HUES48 (cell line): ENCODE measurements around the gene FGF8.

Experiments
- H3K27ac ChIP-seq: one replicate; pipeline ENCODE4 v1.7.0; 2013; ENCODE audit warnings: low read depth, low read length, inconsistent platforms
- H3K27me3 ChIP-seq: 2 replicates; pipeline ENCODE4 v1.6.1; 2013; ENCODE audit warnings: mild to moderate bottlenecking, low read length; ENCODE audit not compliant: control insufficient read depth, insufficient read depth
- H3K36me3 ChIP-seq: 2 replicates; pipeline ENCODE4 v1.6.1; 2013; ENCODE audit warnings: low read length; ENCODE audit not compliant: control insufficient read depth, insufficient read depth
- H3K4me1 ChIP-seq: 2 replicates; pipeline ENCODE4 v1.6.1; 2013; ENCODE audit warnings: mild to moderate bottlenecking, low read length; ENCODE audit not compliant: control insufficient read depth, insufficient read depth
- H3K4me3 ChIP-seq: 2 replicates; pipeline ENCODE4 v1.5.1; 2013; ENCODE audit warnings: mild to moderate bottlenecking, low read depth, low read length
- H3K9ac ChIP-seq: 2 replicates; pipeline ENCODE4 v1.6.1; 2013; ENCODE audit warnings: mild to moderate bottlenecking, low read depth, low read length, moderate library complexity
- H3K9me3 ChIP-seq: 2 replicates; pipeline ENCODE4 v1.6.1; 2013; ENCODE audit warnings: low read length; ENCODE audit not compliant: control insufficient read depth, insufficient read depth

FGF8 gene

DNA sequence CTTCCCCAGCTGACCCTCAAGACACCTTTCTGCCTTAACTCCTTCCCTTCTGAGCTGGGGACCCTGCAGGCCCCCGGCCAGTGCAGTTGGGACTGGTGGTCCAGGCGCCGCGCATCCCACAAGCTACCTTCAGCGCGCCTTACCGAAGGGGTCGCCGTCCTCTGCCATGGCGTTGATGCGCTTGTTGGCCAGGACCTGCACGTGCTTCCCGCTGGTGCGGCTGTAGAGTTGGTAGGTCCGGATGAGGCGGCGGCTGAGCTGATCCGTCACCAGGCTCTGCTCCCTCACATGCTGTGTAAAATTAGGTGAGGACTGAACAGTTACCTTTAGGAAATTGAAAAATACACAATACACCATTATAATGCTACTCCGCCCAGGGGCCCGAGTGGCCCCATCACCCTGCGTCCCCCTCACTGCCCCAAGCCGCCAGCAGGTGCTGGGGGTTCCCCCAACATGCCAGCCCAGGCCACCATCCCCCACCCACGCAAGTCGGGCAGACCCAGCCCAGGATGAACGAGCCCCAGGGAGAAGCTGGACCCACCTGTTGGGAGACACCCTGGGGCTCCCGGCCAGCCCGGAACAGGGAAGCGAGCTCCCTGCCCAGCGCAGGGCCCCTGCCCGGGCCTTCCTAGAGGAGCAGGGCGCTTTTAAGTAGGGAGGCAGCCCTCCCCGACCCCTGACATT lies 1.2 kb downstream of the FGF8 start:
- no peaks in the 10 kb centered on the region for H3K9me3 ChIP-seq
- no peaks in the 10 kb centered on the region; the same call in 1 of the 2 replicates for H3K36me3 ChIP-seq
- H3K4me1 ChIP-seq: peaks cover 52% of the 10 kb centered on the region
- H3K4me3 ChIP-seq: peak overlapping the region; percentile 42
- peaks cover 70% of the 10 kb centered on the region for H3K27me3 ChIP-seq
- H3K27ac ChIP-seq: no peak overlapping the region
- H3K9ac ChIP-seq: no peak overlapping the region

DNA sequence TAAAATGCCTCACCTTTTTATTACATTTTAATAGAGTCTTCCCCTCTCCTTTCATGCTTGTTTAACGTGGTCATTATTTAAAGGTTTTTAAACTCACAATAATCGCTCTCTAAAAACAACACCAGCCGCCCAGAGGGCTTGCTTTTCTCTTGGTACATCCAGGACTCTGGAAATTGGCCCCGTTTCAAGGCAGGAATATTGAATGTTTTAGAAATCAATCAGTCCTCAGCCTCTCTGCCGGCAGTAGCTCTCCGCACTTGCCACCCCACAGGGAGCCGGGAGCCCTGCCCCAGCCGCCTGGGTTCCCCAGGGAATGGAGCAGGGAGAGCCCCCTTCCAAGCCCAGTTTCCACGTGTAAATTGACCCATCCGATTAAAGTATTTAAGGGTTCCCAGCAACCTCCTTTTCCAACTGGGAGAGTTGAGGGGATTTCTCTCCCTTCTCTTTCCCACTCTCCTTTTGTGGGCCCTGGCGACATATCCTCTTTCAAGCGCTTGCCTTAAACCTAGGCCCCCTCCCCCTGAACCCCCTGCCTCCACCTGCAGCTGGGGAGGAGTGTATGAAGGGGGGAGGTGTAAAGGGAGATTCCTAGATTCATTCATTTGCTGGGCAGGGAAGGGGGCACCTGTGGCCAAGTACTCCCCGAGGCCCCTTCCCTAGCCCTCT lies 1.9 kb downstream of the FGF8 start:
- Histone ChIP-seq H3K4me3 (peak overlapping the region; percentile 42; the same call in 1 of the 2 replicates), H3K4me1 (peaks cover 50% of the 10 kb centered on the region), H3K36me3 (no peaks in the 10 kb centered on the region; the same call in 1 of the 2 replicates), H3K9me3 (no peaks in the 10 kb centered on the region), H3K9ac (no peak overlapping the region), H3K27ac (no peak overlapping the region), H3K27me3 (peaks cover 70% of the 10 kb centered on the region)

DNA sequence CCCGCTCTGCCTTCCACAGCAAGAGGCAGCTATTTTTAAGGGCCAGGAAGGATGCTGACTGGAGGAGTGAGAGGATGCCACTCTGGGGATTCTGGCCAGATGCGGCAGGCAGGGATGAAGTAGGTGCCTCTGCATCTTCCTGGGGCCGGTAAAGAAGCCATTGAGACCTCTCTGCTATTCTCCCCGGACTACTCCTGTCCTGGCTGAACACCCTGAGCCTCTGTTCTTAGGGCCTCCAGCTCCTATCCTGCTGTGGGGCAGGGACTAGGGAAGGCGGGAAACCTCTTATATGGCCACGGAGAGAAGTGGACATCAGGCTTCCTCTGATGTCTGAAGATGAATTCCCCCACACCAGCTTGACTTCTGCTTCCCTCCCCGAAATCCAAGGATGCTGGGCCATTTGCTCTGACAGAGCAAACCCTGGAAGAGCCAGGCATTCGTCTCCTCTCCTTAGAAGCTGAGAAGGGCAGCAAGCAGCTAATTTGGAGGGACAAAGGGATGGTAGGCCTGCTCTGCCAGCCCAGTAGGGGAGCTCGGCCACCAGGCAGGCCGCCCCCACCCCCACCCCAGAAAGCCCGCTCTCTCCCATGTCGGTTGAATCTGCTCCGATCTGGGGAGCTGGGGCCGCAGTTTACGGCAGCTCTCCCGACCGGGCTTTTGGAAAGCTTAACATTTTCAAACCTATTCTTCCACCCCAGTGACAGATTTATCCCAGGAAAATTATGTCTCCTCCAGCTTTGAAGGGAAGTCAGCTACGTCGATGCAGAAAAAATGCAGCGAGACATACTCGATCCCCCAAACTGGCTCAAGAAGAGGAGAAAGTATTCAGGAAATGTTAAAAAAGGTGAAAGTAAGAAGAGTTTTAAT lies 2.8 kb downstream of the FGF8 start:
- H3K9me3 ChIP-seq: no peaks in the 10 kb centered on the region
- no peak overlapping the region for H3K9ac ChIP-seq
- H3K4me1 ChIP-seq: peaks cover 46% of the 10 kb centered on the region
- H3K36me3 ChIP-seq: no peaks in the 10 kb centered on the region; the same call in 1 of the 2 replicates
- H3K27ac ChIP-seq: peak overlapping the region; percentile 3
- peak overlapping the region; percentile 42 for H3K4me3 ChIP-seq
- peaks cover 62% of the 10 kb centered on the region for H3K27me3 ChIP-seq

DNA sequence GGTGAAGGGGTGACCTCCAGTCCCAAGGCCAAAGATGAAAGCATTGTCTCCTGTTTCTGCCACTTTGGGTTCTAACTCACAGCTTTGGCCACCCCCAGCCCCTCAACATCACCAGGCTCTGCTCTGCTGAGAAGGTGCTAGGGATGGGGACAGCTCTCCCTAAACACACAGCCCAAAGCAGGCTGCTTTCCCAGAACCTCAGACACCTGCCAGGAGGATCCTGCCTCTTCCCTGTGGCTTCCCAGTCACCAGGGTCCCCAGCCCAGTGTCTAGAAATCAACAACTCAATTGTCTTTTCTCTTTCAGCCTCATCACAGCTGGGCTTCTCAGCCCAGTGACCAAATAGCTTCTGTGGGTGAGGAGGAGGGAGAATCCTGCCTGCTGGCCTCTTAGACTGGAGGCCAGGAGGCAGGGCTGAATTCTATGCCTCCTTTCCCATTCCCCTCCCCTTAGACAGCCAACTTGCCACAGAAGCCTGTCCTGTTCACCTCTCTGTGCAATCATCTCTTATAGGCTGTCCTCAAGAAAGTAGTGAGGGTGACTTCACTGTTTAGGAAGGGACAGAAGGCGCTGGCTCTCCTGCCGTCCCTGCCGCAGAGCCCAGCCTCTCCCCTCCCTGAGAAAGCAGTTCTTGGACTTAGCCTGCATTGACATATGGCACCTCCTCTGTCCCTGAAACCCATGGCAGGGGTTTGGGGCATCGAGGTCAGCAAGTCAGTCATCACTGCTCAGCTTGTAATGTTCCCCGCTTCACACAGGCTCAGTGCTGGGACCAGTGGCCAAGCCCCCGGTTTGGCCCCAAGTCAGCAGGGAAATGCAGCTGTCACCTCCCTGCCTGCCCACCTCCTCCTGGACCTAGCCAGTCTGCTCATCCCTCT lies 3.7 kb downstream of the FGF8 start:
- Histone ChIP-seq H3K4me1 (peaks cover 45% of the 10 kb centered on the region), H3K27me3 (peaks cover 54% of the 10 kb centered on the region), H3K27ac (no peak overlapping the region), H3K9me3 (no peaks in the 10 kb centered on the region), H3K9ac (no peak overlapping the region), H3K36me3 (no peaks in the 10 kb centered on the region; the same call in 1 of the 2 replicates), H3K4me3 (no peak overlapping the region)

DNA sequence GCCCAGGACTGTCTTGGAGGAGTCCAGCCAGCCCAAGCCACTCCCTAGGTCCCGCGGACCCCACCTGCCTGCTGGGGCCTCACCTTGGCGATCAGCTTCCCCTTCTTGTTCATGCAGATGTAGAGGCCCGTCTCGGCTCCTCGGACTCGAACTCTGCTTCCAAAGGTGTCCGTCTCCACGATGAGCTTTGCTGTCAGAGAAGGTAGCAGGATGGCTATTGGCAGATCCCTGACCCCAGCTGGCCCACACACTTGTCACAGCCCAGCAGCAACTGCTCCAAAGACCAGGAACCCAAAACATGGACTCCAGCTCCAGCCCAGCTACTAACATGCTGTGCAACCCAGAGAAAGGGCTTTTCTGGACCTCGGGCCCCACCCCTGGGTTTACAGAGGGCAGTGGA lies 4.5 kb downstream of the FGF8 start:
- H3K4me1 ChIP-seq: peaks cover 38% of the 10 kb centered on the region
- H3K27me3 ChIP-seq: peaks cover 45% of the 10 kb centered on the region
- no peaks in the 10 kb centered on the region; the same call in 1 of the 2 replicates for H3K36me3 ChIP-seq
- H3K9ac ChIP-seq: no peak overlapping the region
- no peak overlapping the region for H3K27ac ChIP-seq
- H3K9me3 ChIP-seq: no peaks in the 10 kb centered on the region
- no peak overlapping the region for H3K4me3 ChIP-seq

DNA sequence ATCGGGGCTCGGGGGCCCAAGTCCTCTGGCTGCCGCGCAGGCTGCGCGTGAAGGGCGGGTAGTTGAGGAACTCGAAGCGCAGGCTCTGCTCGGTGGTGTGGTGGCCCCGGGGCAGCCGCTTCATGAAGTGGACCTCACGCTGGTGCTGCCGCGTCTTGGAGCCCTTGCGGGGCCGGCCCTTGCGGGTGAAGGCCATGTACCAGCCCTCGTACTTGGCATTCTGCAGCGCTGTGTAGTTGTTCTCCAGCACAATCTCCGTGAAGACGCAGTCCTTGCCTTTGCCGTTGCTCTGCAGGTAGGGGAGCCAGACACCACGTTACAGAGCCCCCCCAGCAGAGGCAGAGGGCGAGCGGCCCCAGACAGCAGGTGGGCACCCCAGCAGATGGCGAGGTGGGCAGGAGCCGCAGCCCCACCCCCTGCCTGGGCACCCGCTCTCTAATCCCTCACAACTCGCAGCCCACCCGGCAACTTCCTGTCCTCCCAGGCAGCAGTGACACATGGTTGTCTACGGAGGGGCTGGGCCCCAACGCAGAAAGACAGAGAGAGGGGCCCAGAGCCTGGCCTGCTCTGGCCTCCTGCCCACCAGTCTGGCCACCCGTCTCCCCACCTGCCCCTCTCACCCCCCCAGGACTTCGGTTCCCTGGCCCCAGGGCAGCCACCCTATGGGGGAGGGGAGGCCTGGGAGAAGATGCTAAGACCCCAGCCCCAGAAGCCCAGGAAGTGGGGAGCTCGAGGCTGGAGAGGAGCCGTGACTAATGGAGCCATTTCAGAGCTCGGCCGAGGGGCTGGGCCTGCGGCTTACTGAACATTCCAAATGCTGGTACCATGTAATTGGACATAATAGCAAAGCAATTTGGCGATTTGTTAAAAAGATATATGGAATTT lies 5.3 kb downstream of the FGF8 start:
- no peak overlapping the region for H3K4me3 ChIP-seq
- H3K27ac ChIP-seq: no peak overlapping the region
- peaks cover 38% of the 10 kb centered on the region for H3K4me1 ChIP-seq
- peaks cover 40% of the 10 kb centered on the region for H3K27me3 ChIP-seq
- H3K36me3 ChIP-seq: no peaks in the 10 kb centered on the region; the same call in 1 of the 2 replicates
- no peaks in the 10 kb centered on the region for H3K9me3 ChIP-seq
- no peak overlapping the region for H3K9ac ChIP-seq

DNA sequence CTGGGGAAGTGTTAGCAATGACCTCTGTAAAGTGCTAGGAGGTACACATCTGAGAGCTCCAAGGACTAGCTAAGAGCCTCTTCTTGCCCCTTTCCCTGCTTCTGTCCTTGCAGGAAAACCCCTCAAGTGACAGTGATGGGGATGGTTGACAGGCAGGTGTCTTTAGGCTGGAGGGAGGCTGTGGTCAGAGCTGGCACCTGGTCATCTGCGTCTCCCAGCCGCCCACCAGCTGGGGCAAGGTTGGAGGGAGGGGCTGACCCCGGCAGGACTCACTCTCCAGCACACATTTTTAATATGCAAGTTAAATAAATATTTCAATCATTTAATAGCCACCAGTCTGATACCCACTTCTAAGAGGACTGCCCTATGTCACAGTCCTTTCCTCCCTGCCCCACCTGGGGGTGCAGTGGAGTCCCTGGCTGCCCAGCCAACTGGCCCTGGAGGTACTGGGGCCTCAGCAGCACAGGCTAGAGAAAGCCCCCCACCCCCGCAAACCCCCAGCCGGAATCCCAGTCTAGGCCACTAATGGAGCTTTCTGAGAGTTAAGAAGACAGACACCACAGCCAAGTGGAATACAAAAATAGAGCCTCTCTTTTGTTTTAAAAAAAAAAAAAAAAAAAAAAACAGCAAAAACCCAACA lies 6.3 kb downstream of the FGF8 start:
- Histone ChIP-seq H3K27me3 (peaks cover 30% of the 10 kb centered on the region), H3K4me3 (no peak overlapping the region), H3K9me3 (no peaks in the 10 kb centered on the region), H3K36me3 (no peaks in the 10 kb centered on the region; the same call in 1 of the 2 replicates), H3K9ac (no peak overlapping the region), H3K4me1 (peaks cover 32% of the 10 kb centered on the region), H3K27ac (no peak overlapping the region)

DNA sequence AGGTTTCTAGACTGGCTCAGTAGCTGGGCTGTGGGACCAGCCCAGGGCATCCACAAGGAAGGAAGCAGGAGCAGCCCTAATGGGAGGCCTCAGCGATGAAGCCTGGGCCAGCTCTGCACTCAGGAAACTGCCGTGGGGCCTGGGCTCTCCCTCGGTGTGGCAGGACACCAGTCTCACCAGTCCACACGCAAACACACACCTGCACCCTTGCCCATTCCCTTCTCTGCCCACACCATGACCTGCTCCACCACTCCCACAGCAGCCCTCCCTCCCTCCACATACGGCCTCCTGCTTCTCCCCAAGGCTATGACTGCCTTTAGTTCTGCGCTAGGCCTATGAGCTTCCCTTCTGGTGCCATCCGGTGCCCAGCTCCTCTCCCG lies 7.1 kb downstream of the FGF8 start:
- peaks cover 22% of the 10 kb centered on the region for H3K27me3 ChIP-seq
- peaks cover 24% of the 10 kb centered on the region for H3K4me1 ChIP-seq
- no peak overlapping the region for H3K9ac ChIP-seq
- no peaks in the 10 kb centered on the region; the same call in 1 of the 2 replicates for H3K36me3 ChIP-seq
- no peak overlapping the region for H3K4me3 ChIP-seq
- no peaks in the 10 kb centered on the region for H3K9me3 ChIP-seq
- no peak overlapping the region for H3K27ac ChIP-seq

DNA sequence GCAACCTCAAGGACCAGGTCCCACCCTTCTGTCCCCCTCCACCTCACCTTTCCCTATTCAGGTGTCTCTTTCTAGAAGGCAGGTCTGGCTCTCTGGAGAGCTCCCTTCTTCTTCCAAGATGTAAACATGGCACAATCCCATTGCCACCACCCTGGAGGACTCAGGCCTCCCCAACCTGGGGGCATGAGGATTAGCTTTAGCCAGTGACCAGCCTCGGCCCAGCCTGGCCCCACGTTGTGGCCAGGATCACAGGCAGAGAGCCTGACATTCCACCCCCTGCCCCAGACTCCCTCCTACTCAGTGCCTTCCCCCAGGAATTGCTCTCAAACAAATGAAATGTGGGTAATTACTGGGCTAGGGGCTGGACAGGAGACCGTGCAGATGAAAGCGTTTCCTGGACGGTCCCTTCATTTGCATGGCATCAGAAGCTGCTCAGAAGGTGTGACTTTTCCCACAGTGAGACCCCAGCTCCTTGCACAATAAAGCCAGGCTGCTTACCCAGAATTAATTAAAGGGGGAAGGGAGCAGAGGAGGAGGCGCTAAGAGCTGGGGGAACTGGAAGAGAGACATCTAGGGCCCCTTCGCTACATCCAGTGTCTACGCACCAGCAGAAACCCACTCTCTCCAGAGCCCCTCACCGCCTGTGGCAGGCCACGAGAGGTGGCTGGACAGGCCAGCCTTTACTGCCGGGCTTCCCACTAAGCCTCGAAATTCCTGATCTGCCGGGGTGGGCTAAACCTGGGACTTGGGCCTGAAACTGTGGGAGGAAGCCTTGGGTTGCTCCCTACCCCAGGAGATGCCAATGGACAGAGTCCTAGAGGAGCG lies 7.7 kb downstream of the FGF8 start:
- Histone ChIP-seq H3K9ac (no peak overlapping the region), H3K4me1 (peaks cover 18% of the 10 kb centered on the region; the same call in 1 of the 2 replicates), H3K27me3 (peaks cover 16% of the 10 kb centered on the region), H3K9me3 (no peaks in the 10 kb centered on the region), H3K4me3 (no peak overlapping the region), H3K36me3 (no peaks in the 10 kb centered on the region; the same call in 1 of the 2 replicates), H3K27ac (no peak overlapping the region)
